ENCODE measurements around the gene EPB41L4B. TPM values are rescaled to one million over a fixed set of nuclear protein-coding genes. Genes with fewer than 3 reads are reported as not detected.

EPB41L4B gene
- total and polyA plus RNA-seq, 2 donors = 0.71 to 4.2 TPM

- no peak for DNase-seq (ENCODE audit: low read depth in 6 of 9, low spot score in 9 of 9)
- no peaks in the 10 kb centered on the region for H3K36me3 ChIP-seq (ENCODE audit: control insufficient read depth in 2 of 2, insufficient read depth in 2 of 2, low read length in 1 of 2)
- no peak overlapping the region for H3K27ac ChIP-seq (ENCODE audit: low read depth in 1 of 2, low read length in 1 of 2)
- H3K27me3 ChIP-seq (ENCODE audit: control insufficient read depth in 2 of 2, insufficient read depth in 1 of 2, low read length in 1 of 2) = peaks cover 0 to 2% of the 10 kb centered on the region in 2 donors
- no peaks in the 10 kb centered on the region for H3K4me1 ChIP-seq (ENCODE audit: control insufficient read depth in 2 of 2, insufficient read depth in 2 of 2, low read length in 2 of 2)
- H3K9me3 ChIP-seq (ENCODE audit: control insufficient read depth in 2 of 2, insufficient read depth in 1 of 2, low read length in 1 of 2) = no peaks in the 10 kb centered on the region
- no peak overlapping the region for H3K4me3 ChIP-seq (ENCODE audit: low read length in 2 of 2)
- WGBS = 90% methylated on average over 5 of the region's 5 CpGs
Measured at GRCh38 chr9:109199676-109200075, 121.2 kb downstream of the EPB41L4B start.

GRCh38 chr9:109198736-109199382 lies 122.0 kb downstream of the EPB41L4B start:
- peaks cover 0 to 5% of the 10 kb centered on the region in 2 donors for H3K27me3 ChIP-seq (ENCODE audit: control insufficient read depth in 2 of 2, insufficient read depth in 1 of 2, low read length in 1 of 2)
- no peak overlapping the region for H3K27ac ChIP-seq (ENCODE audit: low read depth in 1 of 2, low read length in 1 of 2)
- no peak for DNase-seq (ENCODE audit: low read depth in 6 of 9, low spot score in 9 of 9)
- 62% methylated on average over 6 of the region's 6 CpGs for WGBS
- no peaks in the 10 kb centered on the region for H3K4me1 ChIP-seq (ENCODE audit: control insufficient read depth in 2 of 2, insufficient read depth in 2 of 2, low read length in 2 of 2)
- H3K9me3 ChIP-seq (ENCODE audit: control insufficient read depth in 2 of 2, insufficient read depth in 1 of 2, low read length in 1 of 2) = no peaks in the 10 kb centered on the region
- no peaks in the 10 kb centered on the region for H3K36me3 ChIP-seq (ENCODE audit: control insufficient read depth in 2 of 2, insufficient read depth in 2 of 2, low read length in 1 of 2)
- H3K4me3 ChIP-seq (ENCODE audit: low read length in 2 of 2) = no peak overlapping the region

GRCh38 chr9:109193974-109194556 lies 126.8 kb downstream of the EPB41L4B start:
- peaks cover 0 to 5% of the 10 kb centered on the region in 2 donors for H3K27me3 ChIP-seq (ENCODE audit: control insufficient read depth in 2 of 2, insufficient read depth in 1 of 2, low read length in 1 of 2)
- 89% methylated on average over 11 of the region's 11 CpGs for WGBS
- H3K36me3 ChIP-seq (ENCODE audit: control insufficient read depth in 2 of 2, insufficient read depth in 2 of 2, low read length in 1 of 2) = no peaks in the 10 kb centered on the region
- no peak overlapping the region for H3K27ac ChIP-seq (ENCODE audit: low read depth in 1 of 2, low read length in 1 of 2)
- H3K4me1 ChIP-seq (ENCODE audit: control insufficient read depth in 2 of 2, insufficient read depth in 2 of 2, low read length in 2 of 2) = no peaks in the 10 kb centered on the region
- H3K4me3 ChIP-seq (ENCODE audit: low read length in 2 of 2) = no peak overlapping the region
- no peak for DNase-seq (ENCODE audit: low read depth in 6 of 9, low spot score in 9 of 9)
- no peaks in the 10 kb centered on the region for H3K9me3 ChIP-seq (ENCODE audit: control insufficient read depth in 2 of 2, insufficient read depth in 1 of 2, low read length in 1 of 2)

- no peak for DNase-seq (ENCODE audit: low read depth in 6 of 9, low spot score in 9 of 9)
- WGBS = 62% methylated on average over 7 of the region's 7 CpGs
Measured at GRCh38 chr9:109192732-109193361, 128.0 kb downstream of the EPB41L4B start.

GRCh38 chr9:109191746-109192145 lies 129.1 kb downstream of the EPB41L4B start:
- DNase-seq (ENCODE audit: low read depth in 6 of 9, low spot score in 9 of 9) = no peak
- 90% methylated on average over 9 of the region's 9 CpGs for WGBS

More at GRCh38 chr9:109192732-109193361, 128.0 kb downstream of the EPB41L4B start:
- Histone ChIP-seq H3K9me3 (ENCODE audit: control insufficient read depth in 2 of 2, insufficient read depth in 1 of 2, low read length in 1 of 2) (no peaks in the 10 kb centered on the region), H3K27ac (ENCODE audit: low read depth in 1 of 2, low read length in 1 of 2) (no peak overlapping the region), H3K36me3 (ENCODE audit: control insufficient read depth in 2 of 2, insufficient read depth in 2 of 2, low read length in 1 of 2) (no peaks in the 10 kb centered on the region), H3K4me3 (ENCODE audit: low read length in 2 of 2) (no peak overlapping the region), H3K4me1 (ENCODE audit: control insufficient read depth in 2 of 2, insufficient read depth in 2 of 2, low read length in 2 of 2) (no peaks in the 10 kb centered on the region), H3K27me3 (ENCODE audit: control insufficient read depth in 2 of 2, insufficient read depth in 1 of 2, low read length in 1 of 2) (peaks cover 0 to 5% of the 10 kb centered on the region in 2 donors)

GRCh38 chr9:109190151-109190550 lies 130.7 kb downstream of the EPB41L4B start:
- Histone ChIP-seq H3K27ac (ENCODE audit: low read depth in 1 of 2, low read length in 1 of 2) (no peak overlapping the region), H3K36me3 (ENCODE audit: control insufficient read depth in 2 of 2, insufficient read depth in 2 of 2, low read length in 1 of 2) (no peaks in the 10 kb centered on the region), H3K4me1 (ENCODE audit: control insufficient read depth in 2 of 2, insufficient read depth in 2 of 2, low read length in 2 of 2) (no peaks in the 10 kb centered on the region), H3K9me3 (ENCODE audit: control insufficient read depth in 2 of 2, insufficient read depth in 1 of 2, low read length in 1 of 2) (no peaks in the 10 kb centered on the region), H3K27me3 (ENCODE audit: control insufficient read depth in 2 of 2, insufficient read depth in 1 of 2, low read length in 1 of 2) (peaks cover 0 to 4% of the 10 kb centered on the region in 2 donors), H3K4me3 (ENCODE audit: low read length in 2 of 2) (no peak overlapping the region)
- WGBS = 51% methylated on average over 1 of the region's 1 CpG
- DNase-seq (ENCODE audit: low read depth in 6 of 9, low spot score in 9 of 9) = no peak

More at GRCh38 chr9:109191746-109192145, 129.1 kb downstream of the EPB41L4B start:
- Histone ChIP-seq H3K4me1 (ENCODE audit: control insufficient read depth in 2 of 2, insufficient read depth in 2 of 2, low read length in 2 of 2) (no peaks in the 10 kb centered on the region), H3K27ac (ENCODE audit: low read depth in 1 of 2, low read length in 1 of 2) (no peak overlapping the region), H3K9me3 (ENCODE audit: control insufficient read depth in 2 of 2, insufficient read depth in 1 of 2, low read length in 1 of 2) (no peaks in the 10 kb centered on the region), H3K27me3 (ENCODE audit: control insufficient read depth in 2 of 2, insufficient read depth in 1 of 2, low read length in 1 of 2) (peaks cover 0 to 5% of the 10 kb centered on the region in 2 donors), H3K4me3 (ENCODE audit: low read length in 2 of 2) (no peak overlapping the region), H3K36me3 (ENCODE audit: control insufficient read depth in 2 of 2, insufficient read depth in 2 of 2, low read length in 1 of 2) (no peaks in the 10 kb centered on the region)

GRCh38 chr9:109186857-109187520 lies 133.9 kb downstream of the EPB41L4B start:
- WGBS = 90% methylated on average over 9 of the region's 9 CpGs
- no peak overlapping the region for H3K27ac ChIP-seq (ENCODE audit: low read depth in 1 of 2, low read length in 1 of 2)
- H3K4me1 ChIP-seq (ENCODE audit: control insufficient read depth in 2 of 2, insufficient read depth in 2 of 2, low read length in 2 of 2) = no peaks in the 10 kb centered on the region
- H3K36me3 ChIP-seq (ENCODE audit: control insufficient read depth in 2 of 2, insufficient read depth in 2 of 2, low read length in 1 of 2) = no peaks in the 10 kb centered on the region
- no peak for DNase-seq (ENCODE audit: low read depth in 6 of 9, low spot score in 9 of 9)
- no peaks in the 10 kb centered on the region for H3K27me3 ChIP-seq (ENCODE audit: control insufficient read depth in 2 of 2, insufficient read depth in 1 of 2, low read length in 1 of 2)
- no peak overlapping the region for H3K4me3 ChIP-seq (ENCODE audit: low read length in 2 of 2)
- H3K9me3 ChIP-seq (ENCODE audit: control insufficient read depth in 2 of 2, insufficient read depth in 1 of 2, low read length in 1 of 2) = no peaks in the 10 kb centered on the region

GRCh38 chr9:109182940-109183798 lies 137.7 kb downstream of the EPB41L4B start:
- H3K36me3 ChIP-seq (ENCODE audit: control insufficient read depth in 2 of 2, insufficient read depth in 2 of 2, low read length in 1 of 2) = no peaks in the 10 kb centered on the region
- DNase-seq (ENCODE audit: low read depth in 6 of 9, low spot score in 9 of 9) = no peak
- WGBS = 82% methylated on average over 13 of the region's 13 CpGs
- H3K4me3 ChIP-seq (ENCODE audit: low read length in 2 of 2) = no peak overlapping the region
- H3K4me1 ChIP-seq (ENCODE audit: control insufficient read depth in 2 of 2, insufficient read depth in 2 of 2, low read length in 2 of 2) = peaks cover 3 to 8% of the 10 kb centered on the region in 2 donors
- peaks cover 0 to 2% of the 10 kb centered on the region in 2 donors for H3K27me3 ChIP-seq (ENCODE audit: control insufficient read depth in 2 of 2, insufficient read depth in 1 of 2, low read length in 1 of 2)
- no peak overlapping the region for H3K27ac ChIP-seq (ENCODE audit: low read depth in 1 of 2, low read length in 1 of 2)
- no peaks in the 10 kb centered on the region for H3K9me3 ChIP-seq (ENCODE audit: control insufficient read depth in 2 of 2, insufficient read depth in 1 of 2, low read length in 1 of 2)

All from thymus (tissue), 11 donors.